PFSK-1 (cell line): ENCODE results near the gene RPA1.

Experiments
- FOXP2 ChIP-seq: optimal IDR thresholded peaks from 2 replicates; pipeline ENCODE3; 2011; ENCODE audit warnings: borderline replicate concordance, control low read depth, inconsistent platforms; ENCODE audit not compliant: insufficient read depth; ENCODE audit errors: extremely low read length, extremely low read depth
- POLR2AphosphoS5 ChIP-seq: IDR thresholded peaks from 2 replicates; pipeline ENCODE4 v1.6.1; 2012; ENCODE audit warnings: low read depth, mild to moderate bottlenecking, control low read depth, low read length, moderate library complexity
- SIN3A ChIP-seq: IDR thresholded peaks from 2 replicates; pipeline ENCODE4 v1.6.1; 2012; ENCODE audit warnings: mild to moderate bottlenecking, low read length, moderate library complexity, borderline replicate concordance; ENCODE audit not compliant: insufficient read depth
- TAF1 ChIP-seq: IDR thresholded peaks from 2 replicates; pipeline ENCODE4 v1.6.1; 2012; ENCODE audit warnings: low read length, control low read depth, borderline replicate concordance; ENCODE audit not compliant: insufficient read depth
- TF ChIP-seq, protein P1 (sequence below), 2 experiments: IDR thresholded peaks; 2 replicates each; pipeline versions ENCODE4 v1.6.1 to v1.8.0; 2011 to 2012; ENCODE audit warnings: low read depth in 2 of 2, low read length in 2 of 2, control low read depth in 1 of 2, inconsistent platforms in 1 of 2, mild to moderate bottlenecking in 1 of 2, moderate library complexity in 1 of 2; ENCODE audit not compliant: insufficient read depth in 1 of 2

RPA1 gene

DNA sequence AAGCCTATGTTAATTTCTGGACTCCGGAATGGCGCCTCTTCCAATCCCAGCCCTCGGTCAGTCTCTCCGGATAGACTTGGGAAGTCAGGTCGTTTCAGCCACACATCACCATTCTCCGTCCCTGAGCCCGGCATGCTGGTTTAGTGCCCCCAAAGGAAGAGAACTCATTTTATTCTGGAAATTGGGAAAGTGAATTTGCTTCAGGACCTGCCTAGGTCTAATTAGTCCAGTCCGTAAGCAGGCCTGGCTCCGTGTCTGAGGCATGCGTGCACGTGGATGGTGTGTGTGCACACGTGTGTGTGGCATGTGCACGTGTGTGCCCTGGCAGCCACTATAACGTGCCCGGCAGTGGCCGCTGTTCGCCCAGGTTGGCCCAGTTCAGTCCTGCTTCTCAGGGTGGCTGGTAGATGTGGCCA is 77.4 kb downstream of the RPA1 start:
- TF ChIP-seq SIN3A (no peak), TAF1 (no peak), POLR2AphosphoS5 (no peak), FOXP2 (no peak)
- TF ChIP-seq, protein P1, sequence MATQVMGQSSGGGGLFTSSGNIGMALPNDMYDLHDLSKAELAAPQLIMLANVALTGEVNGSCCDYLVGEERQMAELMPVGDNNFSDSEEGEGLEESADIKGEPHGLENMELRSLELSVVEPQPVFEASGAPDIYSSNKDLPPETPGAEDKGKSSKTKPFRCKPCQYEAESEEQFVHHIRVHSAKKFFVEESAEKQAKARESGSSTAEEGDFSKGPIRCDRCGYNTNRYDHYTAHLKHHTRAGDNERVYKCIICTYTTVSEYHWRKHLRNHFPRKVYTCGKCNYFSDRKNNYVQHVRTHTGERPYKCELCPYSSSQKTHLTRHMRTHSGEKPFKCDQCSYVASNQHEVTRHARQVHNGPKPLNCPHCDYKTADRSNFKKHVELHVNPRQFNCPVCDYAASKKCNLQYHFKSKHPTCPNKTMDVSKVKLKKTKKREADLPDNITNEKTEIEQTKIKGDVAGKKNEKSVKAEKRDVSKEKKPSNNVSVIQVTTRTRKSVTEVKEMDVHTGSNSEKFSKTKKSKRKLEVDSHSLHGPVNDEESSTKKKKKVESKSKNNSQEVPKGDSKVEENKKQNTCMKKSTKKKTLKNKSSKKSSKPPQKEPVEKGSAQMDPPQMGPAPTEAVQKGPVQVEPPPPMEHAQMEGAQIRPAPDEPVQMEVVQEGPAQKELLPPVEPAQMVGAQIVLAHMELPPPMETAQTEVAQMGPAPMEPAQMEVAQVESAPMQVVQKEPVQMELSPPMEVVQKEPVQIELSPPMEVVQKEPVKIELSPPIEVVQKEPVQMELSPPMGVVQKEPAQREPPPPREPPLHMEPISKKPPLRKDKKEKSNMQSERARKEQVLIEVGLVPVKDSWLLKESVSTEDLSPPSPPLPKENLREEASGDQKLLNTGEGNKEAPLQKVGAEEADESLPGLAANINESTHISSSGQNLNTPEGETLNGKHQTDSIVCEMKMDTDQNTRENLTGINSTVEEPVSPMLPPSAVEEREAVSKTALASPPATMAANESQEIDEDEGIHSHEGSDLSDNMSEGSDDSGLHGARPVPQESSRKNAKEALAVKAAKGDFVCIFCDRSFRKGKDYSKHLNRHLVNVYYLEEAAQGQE (IDR thresholded peaks at IDR 0.05; ENCODE audit: insufficient read depth in 1 of 2, low read depth in 2 of 2, low read length in 2 of 2): no peak

DNA sequence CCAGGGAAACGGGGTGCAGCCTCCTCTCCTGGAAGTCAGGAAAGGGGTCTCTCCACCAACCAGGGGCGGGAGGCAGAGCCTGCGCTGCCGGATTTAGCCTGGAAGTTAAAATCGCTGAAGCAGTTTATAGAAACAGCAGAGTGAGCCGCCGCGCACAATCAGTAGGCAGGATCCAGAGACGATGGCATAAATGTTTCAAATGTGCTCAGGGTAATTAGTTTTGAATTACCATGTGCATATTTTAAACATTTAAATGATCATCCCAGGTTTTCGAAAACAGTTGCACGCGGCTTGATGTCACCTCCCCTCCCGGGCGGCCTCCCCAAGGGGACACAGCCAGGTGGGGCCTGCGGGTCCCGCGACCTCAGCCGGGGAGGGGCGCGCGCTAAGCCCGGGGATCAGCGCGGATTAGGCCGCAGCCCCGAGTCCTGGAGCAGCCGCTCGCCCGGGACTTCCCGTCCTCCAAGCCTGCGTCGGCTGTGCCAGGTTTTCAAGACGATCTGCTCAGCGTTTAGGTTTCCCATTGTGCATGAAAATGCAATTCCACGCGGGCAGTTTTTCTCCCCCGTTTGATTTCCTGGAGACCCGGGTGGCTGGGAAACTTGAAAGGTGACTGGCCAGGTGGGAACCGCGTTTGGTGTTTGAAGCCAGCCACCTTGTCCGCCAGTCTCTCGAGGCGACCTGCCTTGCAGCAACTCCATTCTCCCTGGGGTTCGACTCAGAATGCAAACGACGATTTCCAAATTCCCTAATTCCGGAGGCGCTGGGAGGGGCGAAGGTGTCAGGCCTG is 78.3 kb downstream of the RPA1 start:
- no peak for TF ChIP-seq POLR2AphosphoS5
- TF ChIP-seq SIN3A: no peak
- no peak for TF ChIP-seq FOXP2
- TF ChIP-seq, protein P1 (IDR thresholded peaks at IDR 0.05; ENCODE audit: insufficient read depth in 1 of 2, low read depth in 2 of 2, low read length in 2 of 2): no peak
- no peak for TF ChIP-seq TAF1

DNA sequence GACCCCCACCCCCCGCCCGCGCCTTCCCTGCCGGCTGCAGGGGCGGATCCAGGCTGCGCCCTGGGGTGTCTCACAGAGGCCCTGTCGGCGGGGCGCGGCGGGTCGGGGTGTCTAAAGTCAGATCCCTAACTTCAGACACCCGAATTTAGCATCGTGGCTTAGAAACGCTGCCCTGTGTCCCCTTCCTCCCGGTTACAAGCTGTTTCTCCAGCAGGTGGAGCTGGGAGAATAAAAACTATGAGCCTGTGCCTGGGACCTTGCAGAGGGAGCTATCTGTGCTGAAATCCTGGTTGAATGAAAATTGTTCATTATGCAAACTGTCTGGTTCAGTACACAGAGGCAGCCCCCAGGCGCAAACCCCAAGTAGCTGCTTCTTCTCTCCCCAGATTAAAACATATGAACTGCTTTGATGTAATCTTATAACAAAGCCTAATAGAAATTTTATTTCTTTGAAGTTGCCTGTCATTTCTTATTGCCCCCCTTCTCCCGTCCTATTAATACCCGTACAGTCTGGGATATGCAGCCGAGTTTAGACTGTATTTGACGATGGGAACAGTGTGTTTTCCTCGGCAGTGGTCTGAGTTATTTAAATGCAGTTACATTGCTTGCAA is 79.0 kb downstream of the RPA1 start:
- TF ChIP-seq, protein P1 (IDR thresholded peaks at IDR 0.05; ENCODE audit: insufficient read depth in 1 of 2, low read depth in 2 of 2, low read length in 2 of 2): peak in 1 of 2 experiments; percentile 41; a peak in 1 of 4 replicates
- no peak for TF ChIP-seq SIN3A

DNA sequence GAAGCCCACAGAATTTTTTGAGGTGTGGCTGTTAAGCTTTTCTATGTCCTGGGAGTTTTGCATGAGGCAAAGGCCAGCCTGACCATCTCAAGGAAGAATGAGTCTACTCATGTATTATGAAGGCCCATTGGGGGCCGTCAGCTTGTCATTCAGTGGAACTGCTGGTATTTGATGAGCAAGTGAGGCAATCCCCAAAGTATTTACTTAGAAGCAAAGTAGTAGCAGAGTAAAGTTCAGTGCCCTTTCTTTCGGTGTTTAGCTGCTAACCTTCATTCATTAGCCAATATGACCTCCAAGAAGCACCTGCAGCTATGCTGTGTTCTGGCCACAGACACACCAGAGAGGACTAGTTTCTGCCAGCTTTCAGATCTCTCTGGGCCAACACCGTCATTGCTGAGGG is 80.2 kb downstream of the RPA1 start:
- no peak for TF ChIP-seq TAF1
- TF ChIP-seq POLR2AphosphoS5: no peak
- TF ChIP-seq SIN3A: no peak
- TF ChIP-seq, protein P1 (IDR thresholded peaks at IDR 0.05; ENCODE audit: insufficient read depth in 1 of 2, low read depth in 2 of 2, low read length in 2 of 2): no peak
- no peak for TF ChIP-seq FOXP2
